GM19238 (cell line): ENCODE results near the gene C10orf105.

Source experiments
- DNase-seq: peaks from one replicate; pipeline ENCODE4 v3.0.0; 2011; ENCODE audit warnings: low spot score; ENCODE audit not compliant: insufficient read length

Gene C10orf105

GRCh38 chr10:71751515-71752224 is 32.1 kb upstream of the C10orf105 start:
- DNase-seq = no peak

GRCh38 chr10:71750986-71751385 is 31.4 kb upstream of the C10orf105 start:
- no peak for DNase-seq

GRCh38 chr10:71750124-71750841 is 30.7 kb upstream of the C10orf105 start:
- DNase-seq = no peak

- DNase-seq = no peak
Measured at GRCh38 chr10:71749396-71749795, 29.8 kb upstream of the C10orf105 start.

- DNase-seq = peak; percentile 72
Measured at GRCh38 chr10:71748671-71749191, 29.2 kb upstream of the C10orf105 start.

GRCh38 chr10:71747551-71748523 is 28.3 kb upstream of the C10orf105 start:
- DNase-seq = peak; percentile 59

- no peak for DNase-seq
Measured at GRCh38 chr10:71747039-71747531, 27.5 kb upstream of the C10orf105 start.

GRCh38 chr10:71746344-71747037 is 26.9 kb upstream of the C10orf105 start:
- DNase-seq = no peak

GRCh38 chr10:71745664-71746250 is 26.2 kb upstream of the C10orf105 start:
- DNase-seq = no peak

- DNase-seq = no peak
Measured at GRCh38 chr10:71744897-71745663, 25.5 kb upstream of the C10orf105 start.

GRCh38 chr10:71743866-71744265 is 24.3 kb upstream of the C10orf105 start:
- DNase-seq = no peak

GRCh38 chr10:71743089-71743838 is 23.7 kb upstream of the C10orf105 start:
- DNase-seq = no peak

GRCh38 chr10:71742301-71743088 is 22.9 kb upstream of the C10orf105 start:
- DNase-seq = no peak

- no peak for DNase-seq
Measured at GRCh38 chr10:71741671-71742070, 22.1 kb upstream of the C10orf105 start.

- DNase-seq = no peak
Measured at GRCh38 chr10:71741029-71741428, 21.5 kb upstream of the C10orf105 start.

GRCh38 chr10:71740069-71740653 is 20.6 kb upstream of the C10orf105 start:
- DNase-seq = no peak

- DNase-seq = no peak
Measured at GRCh38 chr10:71739358-71739900, 19.9 kb upstream of the C10orf105 start.
